Keratinocyte (primary cell): ENCODE results near the gene AKAP10. TPM values are rescaled to one million over a fixed set of nuclear protein-coding genes. Genes with fewer than 3 reads are reported as not detected.

Experiments
- DNase-seq: peaks from one replicate; pipeline ENCODE4 v3.0.0-alpha.2; 2011; ENCODE audit warnings: low read depth, missing footprints, low spot score
- FAIRE-seq: peaks from 2 replicates; lab custom pipeline; 2011; peaks lifted over from hg19 to GRCh38; lab: Jason Lieb, UNC
- H2AFZ ChIP-seq: 2 replicates; pipeline ENCODE4 v1.6.0; 2012; ENCODE audit warnings: low read length, control low read depth, inconsistent platforms; ENCODE audit not compliant: control insufficient read depth
- H3K27ac ChIP-seq: 2 replicates; pipeline ENCODE4 v1.5.1; 2011; ENCODE audit warnings: low read length; ENCODE audit not compliant: control insufficient read depth, insufficient read depth
- H3K27me3 ChIP-seq: 3 replicates; pipeline ENCODE4 v1.6.0; 2011; ENCODE audit warnings: low read length; ENCODE audit not compliant: control insufficient read depth, insufficient read depth; ENCODE audit errors: extremely low read depth
- H3K36me3 ChIP-seq, 2 experiments: 2 replicates in 1 of 2; 3 replicates in 1 of 2; pipeline ENCODE4 v1.5.1; 2011; ENCODE audit warnings: low read length in 2 of 2, mild to moderate bottlenecking in 1 of 2; ENCODE audit not compliant: control insufficient read depth in 2 of 2, insufficient read depth in 2 of 2; ENCODE audit errors: extremely low read depth in 1 of 2
- H3K4me1 ChIP-seq: 3 replicates; pipeline ENCODE4 v1.5.1; 2011; ENCODE audit warnings: low read length; ENCODE audit not compliant: control insufficient read depth, insufficient read depth; ENCODE audit errors: extremely low read depth
- H3K4me2 ChIP-seq: 3 replicates; pipeline ENCODE4 v1.6.0; 2011; ENCODE audit warnings: low read depth, low read length; ENCODE audit not compliant: control insufficient read depth, insufficient read depth; ENCODE audit errors: extremely low read depth
- H3K4me3 ChIP-seq, 3 experiments: fragments of 200-600 bp in 1 of 3; sonication (generic) in 1 of 3; 2 replicates in 2 of 3; 3 replicates in 1 of 3; pipeline ENCODE4 v1.5.1; 2011 to 2016; ENCODE audit warnings: low read length in 3 of 3, mild to moderate bottlenecking in 3 of 3, control low read depth in 2 of 3, inconsistent platforms in 1 of 3, low read depth in 1 of 3, mixed read lengths in 1 of 3, mixed run types in 1 of 3, moderate library complexity in 1 of 3; ENCODE audit not compliant: control insufficient read depth in 2 of 3, insufficient read depth in 2 of 3; ENCODE audit errors: extremely low read depth in 1 of 3
- H3K79me2 ChIP-seq: 2 replicates; pipeline ENCODE4 v1.6.0; 2012; ENCODE audit warnings: low read length; ENCODE audit not compliant: control insufficient read depth, insufficient read depth
- H3K9ac ChIP-seq: 3 replicates; pipeline ENCODE4 v1.6.0; 2011; ENCODE audit warnings: low read length; ENCODE audit not compliant: control insufficient read depth, insufficient read depth; ENCODE audit errors: extremely low read depth
- H3K9me1 ChIP-seq: 3 replicates; pipeline ENCODE4 v1.6.0; 2011; ENCODE audit warnings: low read length; ENCODE audit not compliant: control insufficient read depth, insufficient read depth; ENCODE audit errors: extremely low read depth
- H3K9me3 ChIP-seq: 2 replicates; pipeline ENCODE4 v1.5.1; 2012; ENCODE audit warnings: low read depth, low read length; ENCODE audit not compliant: control insufficient read depth
- H4K20me1 ChIP-seq: 3 replicates; pipeline ENCODE4 v1.6.0; 2011; ENCODE audit warnings: low read length; ENCODE audit not compliant: control insufficient read depth, insufficient read depth; ENCODE audit errors: extremely low read depth
- EZH2 ChIP-seq: IDR thresholded peaks from one replicate; pipeline ENCODE4 v1.6.1; 2012; ENCODE audit warnings: inconsistent platforms, mild to moderate bottlenecking, low read length, moderate library complexity
- dilution Hi-C: fragments of 300-500 bp; cut with MboI; formaldehyde crosslinking; loops from one replicate; pipeline ENCODE4 v1.7.0; 2020; ENCODE audit warnings: low sequenced_read_pairs; ENCODE audit not compliant: extremely low pct_ligation_motif_present
- polyA plus RNA-seq, 5 experiments: library from polyadenylated mRNA; depleted of rRNA in 3 of 5; stranded (reverse) in 3 of 5; stranded (forward) in 1 of 5; unstranded in 1 of 5; fragments of >200 nt; gene quantifications; 1 replicate in 1 of 5; 2 replicates in 3 of 5; 3 replicates in 1 of 5; pipeline versions ENCODE4 v1.2.1 to v1.2.3, GENCODE V29; 2011 to 2012; ENCODE audit warnings: missing spikeins in 2 of 5, low read depth in 1 of 5, low replicate concordance in 1 of 5
- TF ChIP-seq, protein P1 (sequence below), 3 experiments: IDR thresholded peaks in 1 of 3; conservative IDR thresholded peaks in 1 of 3; optimal IDR thresholded peaks in 1 of 3; 2 replicates in 2 of 3; 3 replicates in 1 of 3; pipeline versions ENCODE3 to v1.5.1; 2011; ENCODE audit warnings: low read length in 3 of 3, mild to moderate bottlenecking in 3 of 3, moderate library complexity in 2 of 3, control low read depth in 1 of 3, inconsistent platforms in 1 of 3; ENCODE audit not compliant: insufficient read depth in 2 of 3; ENCODE audit errors: extremely low read depth in 1 of 3

The AKAP10 gene
- polyA plus RNA-seq, 1 donor (not counting 4 experiments of a cell fraction or from before 2014, with no cell fraction given): 30.8 TPM

DNA sequence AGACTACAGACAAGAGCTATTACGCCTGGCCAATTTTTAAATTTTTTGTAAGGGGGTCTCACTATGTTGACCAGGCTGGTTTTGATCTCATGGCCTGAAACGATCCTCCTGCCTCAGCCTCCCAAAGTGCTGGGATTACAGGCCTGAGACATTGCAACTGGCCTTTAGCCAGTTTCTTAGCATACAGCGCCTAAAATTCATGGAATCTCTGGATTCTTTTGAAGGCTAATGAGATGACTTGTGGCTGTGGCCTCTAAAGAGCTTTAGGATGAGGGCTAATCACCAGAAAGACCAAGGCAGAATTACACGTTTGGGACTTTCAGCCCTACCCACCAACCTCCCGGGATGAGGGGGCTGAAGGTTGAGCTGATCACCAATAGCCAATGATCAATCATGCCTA, 34.6 kb downstream of the AKAP10 start:
- Histone ChIP-seq H3K9me3 (no peaks in the 10 kb centered on the region), H3K9me1 (peaks cover 4% of the 10 kb centered on the region), H3K4me3 (no peak overlapping the region), H3K36me3 (peaks cover 8 to 24% of the 10 kb centered on the region in 2 experiments), H4K20me1 (peaks cover 5% of the 10 kb centered on the region), H3K27ac (no peak overlapping the region), H3K4me1 (no peaks in the 10 kb centered on the region), H3K4me2 (no peak overlapping the region), H2AFZ (no peak overlapping the region), H3K79me2 (peaks cover 30% of the 10 kb centered on the region), H3K9ac (no peak overlapping the region), H3K27me3 (no peaks in the 10 kb centered on the region)
- FAIRE-seq (no peak), DNase-seq (no peak)
- dilution Hi-C loops: no loop called here
- TF ChIP-seq EZH2: no peak
- TF ChIP-seq, protein P1, sequence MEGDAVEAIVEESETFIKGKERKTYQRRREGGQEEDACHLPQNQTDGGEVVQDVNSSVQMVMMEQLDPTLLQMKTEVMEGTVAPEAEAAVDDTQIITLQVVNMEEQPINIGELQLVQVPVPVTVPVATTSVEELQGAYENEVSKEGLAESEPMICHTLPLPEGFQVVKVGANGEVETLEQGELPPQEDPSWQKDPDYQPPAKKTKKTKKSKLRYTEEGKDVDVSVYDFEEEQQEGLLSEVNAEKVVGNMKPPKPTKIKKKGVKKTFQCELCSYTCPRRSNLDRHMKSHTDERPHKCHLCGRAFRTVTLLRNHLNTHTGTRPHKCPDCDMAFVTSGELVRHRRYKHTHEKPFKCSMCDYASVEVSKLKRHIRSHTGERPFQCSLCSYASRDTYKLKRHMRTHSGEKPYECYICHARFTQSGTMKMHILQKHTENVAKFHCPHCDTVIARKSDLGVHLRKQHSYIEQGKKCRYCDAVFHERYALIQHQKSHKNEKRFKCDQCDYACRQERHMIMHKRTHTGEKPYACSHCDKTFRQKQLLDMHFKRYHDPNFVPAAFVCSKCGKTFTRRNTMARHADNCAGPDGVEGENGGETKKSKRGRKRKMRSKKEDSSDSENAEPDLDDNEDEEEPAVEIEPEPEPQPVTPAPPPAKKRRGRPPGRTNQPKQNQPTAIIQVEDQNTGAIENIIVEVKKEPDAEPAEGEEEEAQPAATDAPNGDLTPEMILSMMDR (optimal IDR thresholded peaks at IDR 0.05 in 1 of 3, IDR thresholded peaks at IDR 0.05 in 1 of 3, conservative IDR thresholded peaks at IDR 0.05 in 1 of 3; ENCODE audit: extremely low read depth in 1 of 3, insufficient read depth in 2 of 3, low read length in 3 of 3): no peak

DNA sequence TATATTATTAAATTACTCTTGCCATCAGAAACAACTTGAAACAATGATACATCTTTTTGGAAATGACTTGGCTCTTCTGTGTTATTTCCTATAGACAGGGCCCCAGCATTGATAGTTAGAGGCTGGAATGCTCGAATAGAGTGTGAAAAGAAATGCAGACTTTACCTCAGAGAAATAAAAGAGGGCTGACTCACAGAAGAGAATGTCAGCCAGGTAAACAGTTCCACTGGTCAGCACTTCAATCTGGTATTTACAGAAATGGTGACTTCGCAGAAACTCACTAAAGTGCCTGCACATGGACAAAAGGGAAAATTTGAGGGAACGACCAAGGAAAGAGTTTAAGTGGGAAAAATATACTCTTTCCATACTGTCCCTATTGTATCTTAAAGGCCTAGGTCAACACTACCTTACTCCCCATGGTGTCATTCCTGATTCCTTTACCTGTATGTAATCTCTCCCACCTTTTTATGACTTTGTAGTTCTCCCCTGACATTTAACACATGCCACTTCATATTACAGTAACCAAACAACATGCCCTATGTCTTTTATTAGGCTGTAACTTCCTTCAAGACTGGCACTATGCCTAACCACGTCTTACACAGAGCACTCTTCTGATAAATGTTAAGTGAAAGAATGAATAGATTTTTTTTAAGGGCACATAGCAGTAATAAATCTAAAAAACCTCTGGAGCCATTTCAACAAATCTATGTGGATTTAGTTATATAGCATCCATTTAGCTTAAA, 36.7 kb downstream of the AKAP10 start:
- no peak overlapping the region for H3K4me2 ChIP-seq
- no peak for TF ChIP-seq EZH2
- TF ChIP-seq, protein P1 (optimal IDR thresholded peaks at IDR 0.05 in 1 of 3, IDR thresholded peaks at IDR 0.05 in 1 of 3, conservative IDR thresholded peaks at IDR 0.05 in 1 of 3; ENCODE audit: extremely low read depth in 1 of 3, insufficient read depth in 2 of 3, low read length in 3 of 3): no peak
- FAIRE-seq (no peak), DNase-seq (no peak)
- H3K4me1 ChIP-seq: no peaks in the 10 kb centered on the region
- no peaks in the 10 kb centered on the region for H3K9me3 ChIP-seq
- no peak overlapping the region for H3K4me3 ChIP-seq
- H3K9ac ChIP-seq: no peak overlapping the region
- no peak overlapping the region for H2AFZ ChIP-seq
- H4K20me1 ChIP-seq: peaks cover 4% of the 10 kb centered on the region
- dilution Hi-C loops: no loop called here
- peaks cover 20% of the 10 kb centered on the region for H3K79me2 ChIP-seq
- peaks cover 4 to 24% of the 10 kb centered on the region in 2 experiments for H3K36me3 ChIP-seq
- no peak overlapping the region for H3K27ac ChIP-seq
- H3K27me3 ChIP-seq: no peaks in the 10 kb centered on the region
- peaks cover 4% of the 10 kb centered on the region for H3K9me1 ChIP-seq
